Peyer's patch (tissue), 4 donors: ENCODE measurements around the gene PI16. TPM values are rescaled to one million over a fixed set of nuclear protein-coding genes. Genes with fewer than 3 reads are reported as not detected.
A peak's percentile ranks its signal among the peaks of the same experiment; 100 is the strongest.

Experiments used
- DNase-seq, 3 donors: peaks; one replicate each; pipeline ENCODE4 v3.0.0-alpha.2; 2017 to 2019
- H3K27ac ChIP-seq, 4 donors: fragments of 200-600 bp; sonication (generic); one replicate each; pipeline ENCODE4 v1.5.1; 2016 to 2019
- H3K27me3 ChIP-seq, 2 donors: fragments of 200-600 bp; sonication (generic); one replicate each; pipeline ENCODE4 v1.5.1; 2019
- H3K36me3 ChIP-seq, 3 donors: fragments of 200-600 bp; sonication (generic); one replicate each; pipeline ENCODE4 v1.5.1; 2016 to 2019
- H3K4me1 ChIP-seq, 4 donors: fragments of 200-600 bp; sonication (generic); one replicate each; pipeline ENCODE4 v1.5.1; 2016 to 2019
- H3K4me3 ChIP-seq, 4 donors: fragments of 200-600 bp; sonication (generic); 1 replicate in 3 of 4; 2 replicates in 1 of 4; pipeline ENCODE4 v1.5.1; 2016 to 2019; ENCODE audit warnings: mild to moderate bottlenecking in 1 of 4
- H3K9me3 ChIP-seq, 4 donors: fragments of 200-600 bp; sonication (generic); one replicate each; pipeline ENCODE4 v1.5.1; 2016 to 2019; ENCODE audit warnings: mild to moderate bottlenecking in 1 of 4
- CTCF ChIP-seq, 6 experiments: fragments of 450-650 bp in 4 of 6; fragments of 200-600 bp in 2 of 6; sonication (generic) in 1 of 6; IDR thresholded peaks; one replicate each; pipeline ENCODE4 v1.5.1; 2017 to 2019; ENCODE audit warnings: antibody characterized with exemption in 6 of 6, mild to moderate bottlenecking in 3 of 6, moderate library complexity in 1 of 6
- POLR2A ChIP-seq, 2 donors: fragments of 450-650 bp; IDR thresholded peaks; one replicate each; pipeline ENCODE4 v1.5.1; 2017; ENCODE audit warnings: antibody characterized with exemption in 2 of 2, mild to moderate bottlenecking in 2 of 2, moderate library complexity in 2 of 2
- total RNA-seq, 4 donors: library from RNA; depleted of rRNA; stranded (reverse); fragments of >200 nt; gene quantifications; one replicate each; pipeline ENCODE4 v1.1.0, GENCODE V29; 2016

The PI16 gene
- total RNA-seq, 4 donors from 2014 or later: 1.5 to 6.2 TPM; not detected in 2

- H3K27ac ChIP-seq: peak overlapping the region in 2 of 4 donors; percentile 48 to 85
- no peak overlapping the region for H3K4me3 ChIP-seq
- H3K36me3 ChIP-seq: no peaks in the 10 kb centered on the region
- H3K9me3 ChIP-seq: no peaks in the 10 kb centered on the region
- H3K27me3 ChIP-seq: no peaks in the 10 kb centered on the region
- peak in 2 of 3 donors; percentile 73 to 79 for DNase-seq
- no peak for TF ChIP-seq POLR2A (IDR thresholded peaks at IDR 0.05)
- TF ChIP-seq CTCF (IDR thresholded peaks at IDR 0.05): no peak
- no peaks in the 10 kb centered on the region for H3K4me1 ChIP-seq
Observed at GRCh38 chr6:37004044-37004980, 49.8 kb downstream of the PI16 start.

DNA sequence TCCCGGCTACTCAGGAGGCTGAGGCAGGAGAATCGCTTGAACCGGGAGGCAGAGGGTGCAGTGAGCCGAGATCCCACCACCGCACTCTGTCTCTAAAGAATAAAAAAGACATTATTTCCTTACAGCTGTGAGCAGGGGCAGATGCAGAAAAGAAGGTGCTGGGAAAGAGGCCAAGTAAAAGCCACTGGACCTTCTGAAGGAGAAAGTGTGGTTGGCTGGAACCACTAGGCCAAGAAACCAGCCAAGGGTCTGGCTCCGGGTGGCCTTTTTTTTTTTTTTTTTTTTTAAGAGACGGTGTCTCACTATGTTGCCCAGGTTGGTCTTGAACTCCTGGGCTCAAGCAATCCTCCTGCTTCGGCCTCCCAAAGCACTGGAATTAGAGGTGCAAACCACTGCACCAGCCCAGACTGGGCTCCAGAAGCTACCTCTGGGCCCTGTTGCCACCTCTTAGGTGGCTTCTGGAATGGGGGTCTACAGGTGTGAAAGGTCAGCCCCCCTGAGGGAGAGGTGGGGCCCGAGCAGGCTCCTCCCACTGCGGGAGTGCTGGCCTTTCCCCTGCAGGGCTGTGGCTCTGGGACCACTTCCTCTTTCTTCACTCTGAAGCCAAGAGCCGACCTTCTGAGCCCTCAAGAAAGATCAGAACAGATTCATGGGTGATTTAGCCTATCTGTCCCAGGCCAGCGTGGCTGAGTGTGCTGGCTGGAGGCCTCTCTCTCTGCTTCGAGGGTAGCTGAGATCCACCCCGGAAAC, 50.7 kb downstream of the PI16 start, which contains the start of gene FGD2:
FGD2 (plus strand) TSS at position 595 of the 750 bp plus-strand sequence. CDS start 163 bp downstream, outside the sequence.
- no peaks in the 10 kb centered on the region for H3K9me3 ChIP-seq
- no peaks in the 10 kb centered on the region for H3K36me3 ChIP-seq
- H3K4me3 ChIP-seq: peak within 1 kb of the TSS; percentile 37 to 49 (median 42)
- peak within 1 kb of the TSS; percentile 30 to 85 (median 51) for H3K27ac ChIP-seq
- DNase-seq: peak in 2 of 3 donors; percentile 83 to 84
- no peaks in the 10 kb centered on the region for H3K27me3 ChIP-seq
- no peak for TF ChIP-seq CTCF (IDR thresholded peaks at IDR 0.05)
- no peak for TF ChIP-seq POLR2A (IDR thresholded peaks at IDR 0.05)
- H3K4me1 ChIP-seq: no peaks in the 10 kb centered on the region

DNA sequence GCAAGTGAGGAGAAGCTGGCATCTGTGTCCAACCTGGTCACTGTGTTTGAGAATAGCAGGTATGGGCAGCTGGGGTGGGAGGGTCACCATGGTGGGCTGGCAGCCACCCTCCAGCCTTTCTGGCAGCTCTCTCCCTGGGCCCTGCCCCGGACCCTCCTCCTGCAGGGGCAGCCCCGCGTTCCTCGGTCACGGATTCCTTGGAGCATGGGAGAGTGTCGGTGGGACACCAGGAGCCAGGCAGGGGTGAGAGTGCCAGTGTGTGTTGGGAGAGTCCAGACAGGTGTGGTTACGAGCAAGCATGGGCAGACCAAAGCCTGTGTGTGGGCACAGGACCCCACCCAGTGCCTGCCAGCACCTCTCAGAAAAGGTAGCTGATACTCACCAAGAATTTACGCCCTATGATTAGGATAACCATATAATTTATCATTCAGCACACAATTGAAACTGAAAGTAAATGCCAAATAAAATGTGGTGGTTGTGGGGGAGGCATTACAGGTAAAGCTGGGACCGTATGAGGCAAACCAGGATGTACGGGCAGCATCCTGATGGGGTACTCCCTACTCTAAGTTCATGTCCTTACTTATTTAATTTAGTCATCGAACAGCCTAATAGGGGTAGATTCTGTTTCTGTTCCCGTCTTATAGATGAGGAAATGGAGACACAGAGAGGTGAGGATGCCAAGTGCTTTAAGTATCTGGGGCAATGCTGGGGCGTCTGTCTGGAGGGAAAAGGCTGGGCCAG, 51.5 kb downstream of the PI16 start:
- Histone ChIP-seq H3K27me3 (no peaks in the 10 kb centered on the region), H3K4me3 (peak overlapping the region; percentile 37 to 49 (median 42)), H3K9me3 (no peaks in the 10 kb centered on the region), H3K36me3 (no peaks in the 10 kb centered on the region), H3K4me1 (no peaks in the 10 kb centered on the region), H3K27ac (peak overlapping the region; percentile 30 to 85 (median 51))
- TF ChIP-seq POLR2A (IDR thresholded peaks at IDR 0.05): no peak
- no peak for TF ChIP-seq CTCF (IDR thresholded peaks at IDR 0.05)
- no peak for DNase-seq

- Histone ChIP-seq H3K9me3 (no peaks in the 10 kb centered on the region), H3K4me3 (peak overlapping the region; percentile 37 to 49 (median 42)), H3K4me1 (no peaks in the 10 kb centered on the region), H3K27me3 (no peaks in the 10 kb centered on the region), H3K27ac (peak overlapping the region in 3 of 4 donors; percentile 48 to 85 (median 54)), H3K36me3 (no peaks in the 10 kb centered on the region)
- DNase-seq: no peak
- TF ChIP-seq POLR2A (IDR thresholded peaks at IDR 0.05) (no peak), CTCF (IDR thresholded peaks at IDR 0.05) (no peak)
Observed at GRCh38 chr6:37006793-37007339, 52.3 kb downstream of the PI16 start.
